Skin of body (tissue), 3 donors: ENCODE data around the gene HNRNPH1. TPM values are rescaled to one million over a fixed set of nuclear protein-coding genes. Genes with fewer than 3 reads are reported as not detected.

ENCODE experiments used
- DNase-seq: peaks from one replicate; lab custom pipeline; 2025; lab: John Stamatoyannopoulos, UW
- small RNA-seq: library from RNA; depleted of rRNA; stranded (forward); fragments of <200 nt; gene quantifications from one replicate; pipeline ENCODE3, GENCODE V24; 2014; ENCODE audit warnings: low replicate concordance
- total RNA-seq: library from RNA; depleted of rRNA; stranded (reverse); fragments of >200 nt; gene quantifications from one replicate; pipeline ENCODE4 v1.2.3, GENCODE V29; 2014

The HNRNPH1 gene
- total RNA-seq, 1 donor from 2014 or later: 851 TPM

GRCh38 chr5:179606071-179606909 is 17.2 kb downstream of the HNRNPH1 start:
- no peak for DNase-seq

GRCh38 chr5:179605026-179605833 is 18.2 kb downstream of the HNRNPH1 start:
- no peak for DNase-seq

GRCh38 chr5:179603308-179603707 is 20.2 kb downstream of the HNRNPH1 start:
- no peak for DNase-seq

- no peak for DNase-seq
These were observed 21.4 kb downstream of the HNRNPH1 start for GRCh38 chr5:179601871-179602625.

- no peak for DNase-seq
These were observed 23.5 kb downstream of the HNRNPH1 start for GRCh38 chr5:179599973-179600372.

- no peak for DNase-seq
These were observed 23.9 kb downstream of the HNRNPH1 start for GRCh38 chr5:179599566-179599965.

GRCh38 chr5:179599100-179599499 is 24.4 kb downstream of the HNRNPH1 start:
- no peak for DNase-seq

GRCh38 chr5:179596421-179596820 is 27.1 kb downstream of the HNRNPH1 start:
- no peak for DNase-seq

GRCh38 chr5:179595916-179596315 is 27.6 kb downstream of the HNRNPH1 start:
- no peak for DNase-seq

GRCh38 chr5:179588166-179588565 is 35.3 kb downstream of the HNRNPH1 start:
- no peak for DNase-seq

- DNase-seq: no peak
These were observed 37.5 kb downstream of the HNRNPH1 start for GRCh38 chr5:179585941-179586401.

GRCh38 chr5:179577286-179577960 is 46.0 kb downstream of the HNRNPH1 start:
- DNase-seq: no peak

GRCh38 chr5:179572386-179572785 is 51.1 kb downstream of the HNRNPH1 start:
- DNase-seq: no peak

- no peak for DNase-seq
These were observed 54.8 kb downstream of the HNRNPH1 start for GRCh38 chr5:179568721-179569120.

GRCh38 chr5:179564526-179564925 is 58.9 kb downstream of the HNRNPH1 start:
- DNase-seq: no peak

Small RNA genes lying within 50 kb of the gene (small RNA-seq; reads per million reads assigned to genes)
- gene RF00017: not detected

Other genes starting within 250 kb of the HNRNPH1 start
- 47.9 TPM for gene RUFY1, start 73.1 kb downstream of the HNRNPH1 start, total RNA-seq
- gene CBY3, start 57.4 kb upstream of the HNRNPH1 start, total RNA-seq: not detected
- 263 TPM for gene CANX, start 75.3 kb upstream of the HNRNPH1 start, total RNA-seq
- gene MAML1, start 109.2 kb upstream of the HNRNPH1 start, total RNA-seq: 14.9 TPM
- 1.5 TPM for gene LTC4S, start 170.3 kb upstream of the HNRNPH1 start, total RNA-seq
- 44.9 TPM for gene MGAT4B, start 183.2 kb upstream of the HNRNPH1 start, total RNA-seq
- 90.7 TPM for gene SQSTM1, start 197.2 kb upstream of the HNRNPH1 start, total RNA-seq
- gene MRNIP, start 235.1 kb upstream of the HNRNPH1 start, total RNA-seq: 25.7 TPM